Natural killer cell (primary cell): ENCODE results near the gene TUBA3E. TPM values are rescaled to one million over a fixed set of nuclear protein-coding genes. Genes with fewer than 3 reads are reported as not detected.
"Not testable (repeated sequence)": the region's sequence is repeated elsewhere in the genome, so short reads cannot be mapped to it uniquely, and the experiment has no call there.

Source experiments
- ATAC-seq, 3 donors: fragments of 150-1000 bp in 2 of 3; fragments of 200-7000 bp in 1 of 3; cut with Tn5 transposase; 1 replicate in 1 of 3; 2 replicates in 2 of 3; pipeline ENCODE4 v1.10.0; 2021; ENCODE audit warnings: mild to moderate bottlenecking in 2 of 3, moderate library complexity in 2 of 3
- DNase-seq, 2 donors: peaks; one replicate each; pipeline versions ENCODE4 v3.0.0 to v3.0.0-alpha.2; 2013 to 2021; ENCODE audit warnings: mixed read lengths in 1 of 2
- H3K27ac ChIP-seq: one replicate; pipeline ENCODE4 v1.5.1; 2013; ENCODE audit warnings: mild to moderate bottlenecking, low read length
- H3K27me3 ChIP-seq: one replicate; pipeline ENCODE4 v1.6.1; 2013; ENCODE audit warnings: low read length; ENCODE audit not compliant: control insufficient read depth, insufficient read depth
- H3K36me3 ChIP-seq: one replicate; pipeline ENCODE4 v1.6.1; 2013; ENCODE audit warnings: low read length; ENCODE audit not compliant: control insufficient read depth, insufficient read depth
- H3K4me1 ChIP-seq: one replicate; pipeline ENCODE4 v1.6.1; 2013; ENCODE audit warnings: low read length; ENCODE audit not compliant: control insufficient read depth, insufficient read depth
- H3K4me3 ChIP-seq: one replicate; pipeline ENCODE4 v1.5.1; 2013; ENCODE audit warnings: low read length
- H3K9me3 ChIP-seq: one replicate; pipeline ENCODE4 v1.6.1; 2013; ENCODE audit warnings: low read length; ENCODE audit not compliant: control insufficient read depth, insufficient read depth
- H3K27ac Mint-ChIP-seq, 2 donors: one replicate each; pipeline ENCODE4 v1.8.0; 2022; ENCODE audit warnings: mild to moderate bottlenecking in 2 of 2, mixed read lengths in 2 of 2, moderate library complexity in 1 of 2
- H3K27me3 Mint-ChIP-seq, 2 donors: one replicate each; pipeline ENCODE4 v1.8.0; 2022; ENCODE audit warnings: low read depth in 2 of 2, mixed read lengths in 2 of 2
- H3K36me3 Mint-ChIP-seq: one replicate; pipeline ENCODE4 v1.8.0; 2022; ENCODE audit warnings: mixed read lengths
- H3K4me1 Mint-ChIP-seq, 2 donors: one replicate each; pipeline ENCODE4 v1.8.0; 2022; ENCODE audit warnings: mixed read lengths in 2 of 2
- H3K4me3 Mint-ChIP-seq: one replicate; pipeline ENCODE4 v1.8.0; 2022; ENCODE audit warnings: mild to moderate bottlenecking, moderate library complexity, mixed read lengths
- H3K9me3 Mint-ChIP-seq, 2 donors: one replicate each; pipeline ENCODE4 v1.8.0; 2022; ENCODE audit warnings: mixed read lengths in 2 of 2
- CTCF ChIP-seq: fragments of 200-600 bp; IDR thresholded peaks from one replicate; pipeline ENCODE4 v1.8.0; 2022; ENCODE audit warnings: antibody characterized with exemption
- WGBS: methylation state at CpG from one replicate; pipeline ENCODE4 v1.1.7; 2013; ENCODE audit warnings: missing lambda C conversion rate; ENCODE audit not compliant: insufficient coverage; 5-methylcytosine and 5-hydroxymethylcytosine counted together
- intact Hi-C: fragments of 100-400 bp; cut with micrococcal nuclease; formaldehyde crosslinking; loops from one replicate; pipeline ENCODE4 v1.14.2; 2022
- total RNA-seq, 4 donors: library from RNA; stranded (reverse); fragments of 120-200 nt in 1 of 4; gene quantifications; one replicate each; pipeline versions ENCODE4 v1.2.3 to v1.2.4, GENCODE V29; 2013 to 2022

TUBA3E gene
- total RNA-seq, 3 donors from 2014 or later (not counting 1 experiment from before 2014, with no cell fraction given), result not detected

DNA sequence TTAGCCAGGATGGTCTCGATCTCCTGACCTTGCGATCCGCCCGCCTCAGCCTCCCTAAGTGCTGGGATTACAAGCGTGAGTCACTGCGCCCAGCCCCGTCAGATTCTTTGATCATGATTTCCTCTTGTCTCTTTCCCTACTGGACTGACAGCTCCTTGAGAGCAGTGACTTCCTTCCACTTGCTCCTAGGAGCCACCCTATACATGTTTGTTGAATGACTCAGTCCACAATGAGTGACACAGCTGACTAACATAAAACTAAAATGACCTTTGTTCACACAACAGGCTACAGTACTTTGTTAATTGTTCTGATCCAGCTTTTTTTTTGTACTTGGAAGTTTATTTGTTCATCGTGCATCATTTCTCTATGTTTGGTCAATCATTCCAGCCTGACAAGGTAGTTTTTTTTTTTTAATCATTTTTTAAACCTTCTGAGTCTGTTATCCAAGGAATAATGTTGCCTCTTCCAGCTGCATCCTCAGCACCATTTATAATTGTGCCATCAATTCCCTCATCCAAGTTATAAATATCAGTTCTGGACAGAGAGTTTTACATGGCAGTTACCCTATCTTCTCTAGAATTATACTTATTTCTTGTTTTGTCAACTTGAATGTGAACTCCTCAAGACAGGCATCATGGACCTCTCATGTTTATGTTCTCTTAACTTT, 42.9 kb upstream of the TUBA3E start:
- Histone ChIP-seq H3K27ac (no peak overlapping the region), H3K9me3 (no peaks in the 10 kb centered on the region), H3K4me3 (no peak overlapping the region), H3K27me3 (no peaks in the 10 kb centered on the region), H3K36me3 (no peaks in the 10 kb centered on the region), H3K4me1 (no peaks in the 10 kb centered on the region)
- Mint-ChIP-seq H3K36me3 (no peaks in the 10 kb centered on the region), H3K9me3 (no peaks in the 10 kb centered on the region), H3K4me3 (no peak overlapping the region), H3K27ac (no peak overlapping the region), H3K4me1 (no peaks in the 10 kb centered on the region), H3K27me3 (peaks cover 10 to 29% of the 10 kb centered on the region in 2 donors)
- no peak for TF ChIP-seq CTCF
- ATAC-seq, result no peak
- intact Hi-C loops, result no loop called here
- WGBS, result 82% methylated on average over 8 of the region's 8 CpGs
- no peak for DNase-seq

GRCh38 chr2:130239581-130239980, 41.3 kb upstream of the TUBA3E start:
- H3K27me3 ChIP-seq, H3K4me3 ChIP-seq, intact Hi-C loops, H3K4me3 Mint-ChIP-seq, ATAC-seq, H3K4me1 ChIP-seq, H3K9me3 ChIP-seq, H3K27ac Mint-ChIP-seq, H3K9me3 Mint-ChIP-seq, H3K4me1 Mint-ChIP-seq, H3K36me3 Mint-ChIP-seq, H3K36me3 ChIP-seq, H3K27ac ChIP-seq, DNase-seq: not testable (repeated sequence)
- peaks cover 10 to 18% of the 10 kb centered on the region in 2 donors for H3K27me3 Mint-ChIP-seq
- 69% methylated on average over 5 of the region's 6 CpGs for WGBS

DNA sequence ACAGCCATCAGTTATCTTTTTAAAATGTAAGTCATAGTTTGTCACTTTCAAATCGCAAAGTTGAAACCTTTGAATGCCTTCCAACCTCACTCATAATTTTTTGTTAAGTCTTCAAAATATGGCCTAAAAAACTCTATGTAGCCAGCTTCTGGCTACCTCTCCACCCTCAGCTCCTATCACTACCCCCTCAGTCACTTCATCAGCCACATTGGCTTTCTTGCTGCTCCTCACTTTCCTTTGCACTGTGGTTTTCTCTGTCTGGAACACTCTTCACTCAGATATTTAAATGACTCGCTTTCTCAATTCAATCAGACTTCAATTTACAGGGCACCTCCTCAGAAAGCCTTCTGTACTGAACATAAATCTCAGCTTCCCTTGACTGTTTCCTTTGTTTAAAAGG, 34.8 kb upstream of the TUBA3E start:
- 87% methylated on average over 2 of the region's 2 CpGs for WGBS
- H3K36me3 Mint-ChIP-seq, H3K27ac Mint-ChIP-seq, ATAC-seq, intact Hi-C loops, H3K9me3 Mint-ChIP-seq, H3K4me3 ChIP-seq, H3K4me3 Mint-ChIP-seq, H3K4me1 Mint-ChIP-seq, DNase-seq, H3K27ac ChIP-seq, H3K27me3 Mint-ChIP-seq, H3K9me3 ChIP-seq, H3K4me1 ChIP-seq, H3K27me3 ChIP-seq, H3K36me3 ChIP-seq: not testable (repeated sequence)

DNA sequence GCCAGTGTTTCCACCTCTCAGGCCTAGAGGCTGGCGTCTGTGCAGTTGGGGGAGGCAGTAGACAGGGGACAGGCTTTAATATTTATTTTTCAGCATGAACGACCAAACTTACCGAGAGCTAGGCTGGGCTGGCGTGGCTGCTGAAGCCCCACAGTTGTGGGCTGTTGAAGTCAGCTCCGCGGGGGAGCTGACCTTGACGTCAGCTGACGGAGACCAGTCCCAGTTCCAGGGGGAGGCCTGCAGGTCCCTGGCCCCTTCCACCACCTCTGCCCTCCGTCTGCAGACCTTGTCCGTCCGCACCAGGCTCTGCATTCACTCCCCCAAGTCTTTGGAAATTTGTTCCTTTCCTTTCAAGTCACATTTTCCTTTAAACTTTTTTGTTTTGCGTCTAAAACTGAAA, 33.4 kb upstream of the TUBA3E start:
- Histone ChIP-seq H3K4me1 (peaks cover 5% of the 10 kb centered on the region), H3K9me3 (no peaks in the 10 kb centered on the region), H3K36me3 (no peaks in the 10 kb centered on the region), H3K27ac (no peak overlapping the region), H3K27me3 (no peaks in the 10 kb centered on the region), H3K4me3 (no peak overlapping the region)
- DNase-seq (no peak), ATAC-seq (no peak)
- intact Hi-C loops, result no loop called here
- WGBS, result 86% methylated on average over 11 of the region's 12 CpGs
- Mint-ChIP-seq H3K4me3 (no peak overlapping the region), H3K27ac (no peak overlapping the region), H3K9me3 (no peaks in the 10 kb centered on the region), H3K36me3 (no peaks in the 10 kb centered on the region), H3K4me1 (peaks cover 0 to 5% of the 10 kb centered on the region in 2 donors), H3K27me3 (peaks cover 0 to 8% of the 10 kb centered on the region in 2 donors)
- no peak for TF ChIP-seq CTCF

- H3K4me1 Mint-ChIP-seq, H3K36me3 Mint-ChIP-seq, H3K27me3 ChIP-seq, H3K4me3 Mint-ChIP-seq, H3K9me3 ChIP-seq, H3K27me3 Mint-ChIP-seq, H3K36me3 ChIP-seq, H3K4me3 ChIP-seq, H3K9me3 Mint-ChIP-seq, ATAC-seq, H3K27ac Mint-ChIP-seq, DNase-seq, intact Hi-C loops, H3K27ac ChIP-seq, H3K4me1 ChIP-seq: not testable (repeated sequence)
- WGBS, result 90% methylated on average over 14 of the region's 15 CpGs
Observed at GRCh38 chr2:130230907-130231306, 32.7 kb upstream of the TUBA3E start.

GRCh38 chr2:130230376-130230775, 32.1 kb upstream of the TUBA3E start:
- H3K4me3 Mint-ChIP-seq, H3K4me1 ChIP-seq, H3K36me3 Mint-ChIP-seq: not testable (repeated sequence)

GRCh38 chr2:130229161-130229510, 30.9 kb upstream of the TUBA3E start:
- H3K4me3 ChIP-seq, result not testable (repeated sequence)
- peak overlapping the region; percentile 47 for H3K4me3 Mint-ChIP-seq
- WGBS, result 56% methylated on average over 45 of the region's 48 CpGs

More at GRCh38 chr2:130230376-130230775, 32.1 kb upstream of the TUBA3E start:
- H3K4me1 Mint-ChIP-seq, H3K27ac Mint-ChIP-seq, H3K4me3 ChIP-seq, DNase-seq, H3K27ac ChIP-seq, H3K27me3 ChIP-seq, ATAC-seq, H3K36me3 ChIP-seq, H3K9me3 Mint-ChIP-seq, intact Hi-C loops, H3K9me3 ChIP-seq, H3K27me3 Mint-ChIP-seq: not testable (repeated sequence)
- WGBS, result 91% methylated on average over 12 of the region's 18 CpGs

More at GRCh38 chr2:130229161-130229510, 30.9 kb upstream of the TUBA3E start:
- intact Hi-C loops, H3K36me3 Mint-ChIP-seq, H3K9me3 ChIP-seq, H3K27ac ChIP-seq, H3K4me1 ChIP-seq, H3K27ac Mint-ChIP-seq, H3K27me3 Mint-ChIP-seq, H3K9me3 Mint-ChIP-seq, H3K4me1 Mint-ChIP-seq, H3K36me3 ChIP-seq, H3K27me3 ChIP-seq: not testable (repeated sequence)
- DNase-seq, result peak in 1 of 2 donors; percentile 57
- peak in 2 of 3 donors; percentile 68 to 70 for ATAC-seq
